Activated naive CD4-positive, alpha-beta T cell treated with anti-CD3 and anti-CD28 coated beads, Interleukin-2, amount 10 ng/mL, durations not matched to agents 7 days and 5 days (primary cell): ENCODE results near the gene LPCAT3.

ENCODE experiments used
- CTCF ChIA-PET: fragments of 350-600 bp; sonication (Branson Sonifier 250); formaldehyde crosslinking; loops from one replicate; lab custom pipeline; 2021; ENCODE audit warnings: antibody characterized with exemption; lab: Charles Lee
- DNase-seq: peaks from one replicate; pipeline ENCODE4 v3.0.0-alpha.2; 2020
- H3K27ac Mint-ChIP-seq: one replicate; pipeline ENCODE4 v1.8.0; 2021; ENCODE audit warnings: mild to moderate bottlenecking, moderate library complexity, mixed read lengths
- H3K27me3 Mint-ChIP-seq: one replicate; pipeline ENCODE4 v1.8.0; 2021; ENCODE audit warnings: mild to moderate bottlenecking, mixed read lengths
- H3K36me3 Mint-ChIP-seq: one replicate; pipeline ENCODE4 v1.8.0; 2021; ENCODE audit warnings: mixed read lengths
- H3K4me1 Mint-ChIP-seq: one replicate; pipeline ENCODE4 v1.8.0; 2021; ENCODE audit warnings: mixed read lengths
- H3K4me3 Mint-ChIP-seq: one replicate; pipeline ENCODE4 v1.8.0; 2021; ENCODE audit warnings: mild to moderate bottlenecking, moderate library complexity, mixed read lengths
- H3K9me3 Mint-ChIP-seq: one replicate; pipeline ENCODE4 v1.8.0; 2021; ENCODE audit warnings: mixed read lengths

LPCAT3 gene

DNA sequence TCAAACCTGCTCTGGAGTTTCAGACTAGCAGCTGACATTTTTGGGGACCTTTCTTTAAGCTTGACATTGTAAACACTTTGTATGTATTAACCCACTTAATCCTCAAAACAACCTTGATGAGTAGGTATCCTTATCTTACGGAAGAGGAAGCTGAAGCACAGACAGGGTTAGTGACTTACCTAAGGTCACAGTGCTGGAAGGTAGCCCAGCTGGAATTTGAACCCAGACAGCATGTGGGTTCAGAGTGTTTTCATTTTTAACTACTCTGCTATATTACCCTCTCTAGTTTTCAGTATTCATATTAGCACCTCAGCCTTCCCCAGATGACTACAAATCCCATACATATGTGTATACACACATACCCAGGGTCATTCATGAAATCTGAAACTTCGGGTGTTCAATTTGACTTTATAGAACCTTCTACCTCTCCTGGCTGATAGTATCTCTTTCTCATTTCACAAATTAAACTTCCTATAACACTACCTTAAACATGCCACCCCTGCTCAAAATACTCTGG, 13.9 kb downstream of the LPCAT3 start:
- H3K27me3 Mint-ChIP-seq = no peaks in the 10 kb centered on the region
- peaks cover 8% of the 10 kb centered on the region for H3K4me1 Mint-ChIP-seq
- no peak for DNase-seq
- peaks cover 21% of the 10 kb centered on the region for H3K36me3 Mint-ChIP-seq
- no peak overlapping the region for H3K27ac Mint-ChIP-seq
- CTCF ChIA-PET = interaction anchor here (1.5 kb wide), 1 partner anchor 14 kb away, joined by 4 read pairs; the partner anchor contains the start of gene LPCAT3
- no peaks in the 10 kb centered on the region for H3K9me3 Mint-ChIP-seq
- no peak overlapping the region for H3K4me3 Mint-ChIP-seq

DNA sequence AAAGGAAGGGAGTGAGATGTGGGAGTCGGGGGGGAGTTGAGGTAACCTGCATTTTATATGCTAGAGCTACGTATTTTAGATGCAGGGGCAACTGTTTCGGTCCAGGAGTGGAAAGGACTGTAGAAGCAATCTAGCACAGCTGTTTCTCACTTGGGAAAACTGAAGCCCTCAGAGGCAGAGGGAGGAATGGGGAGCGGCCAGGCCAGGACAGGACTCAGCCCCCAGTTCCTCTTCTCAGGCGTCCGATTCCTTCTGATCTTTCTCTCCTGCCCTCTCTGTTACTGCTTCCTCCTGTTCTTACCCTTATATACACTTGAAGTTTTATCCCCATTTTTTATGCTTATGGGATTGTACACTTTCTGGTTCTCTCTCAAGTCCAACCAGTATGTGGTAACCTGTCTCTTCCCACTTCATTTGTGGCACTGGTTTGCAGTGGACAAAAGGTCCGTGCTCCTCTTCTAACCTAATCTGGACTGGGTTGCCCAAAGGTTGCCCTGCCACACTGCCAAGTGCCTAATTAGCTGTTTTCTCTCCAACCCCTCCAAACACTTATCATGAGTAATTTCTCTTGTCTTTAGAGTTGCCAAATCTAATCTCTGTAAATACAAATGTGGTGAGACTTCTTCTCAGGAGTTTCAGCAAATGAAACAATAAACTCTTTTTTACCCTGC, 16.2 kb downstream of the LPCAT3 start:
- H3K4me1 Mint-ChIP-seq = no peaks in the 10 kb centered on the region
- no peaks in the 10 kb centered on the region for H3K9me3 Mint-ChIP-seq
- no peak overlapping the region for H3K27ac Mint-ChIP-seq
- H3K36me3 Mint-ChIP-seq = peaks cover 14% of the 10 kb centered on the region
- no peak for DNase-seq
- no peaks in the 10 kb centered on the region for H3K27me3 Mint-ChIP-seq
- H3K4me3 Mint-ChIP-seq = no peak overlapping the region
- CTCF ChIA-PET = interaction anchor here (0.6 kb wide), 1 partner anchor 45 kb away, joined by 3 read pairs; no protein-coding TSS in a partner anchor

DNA sequence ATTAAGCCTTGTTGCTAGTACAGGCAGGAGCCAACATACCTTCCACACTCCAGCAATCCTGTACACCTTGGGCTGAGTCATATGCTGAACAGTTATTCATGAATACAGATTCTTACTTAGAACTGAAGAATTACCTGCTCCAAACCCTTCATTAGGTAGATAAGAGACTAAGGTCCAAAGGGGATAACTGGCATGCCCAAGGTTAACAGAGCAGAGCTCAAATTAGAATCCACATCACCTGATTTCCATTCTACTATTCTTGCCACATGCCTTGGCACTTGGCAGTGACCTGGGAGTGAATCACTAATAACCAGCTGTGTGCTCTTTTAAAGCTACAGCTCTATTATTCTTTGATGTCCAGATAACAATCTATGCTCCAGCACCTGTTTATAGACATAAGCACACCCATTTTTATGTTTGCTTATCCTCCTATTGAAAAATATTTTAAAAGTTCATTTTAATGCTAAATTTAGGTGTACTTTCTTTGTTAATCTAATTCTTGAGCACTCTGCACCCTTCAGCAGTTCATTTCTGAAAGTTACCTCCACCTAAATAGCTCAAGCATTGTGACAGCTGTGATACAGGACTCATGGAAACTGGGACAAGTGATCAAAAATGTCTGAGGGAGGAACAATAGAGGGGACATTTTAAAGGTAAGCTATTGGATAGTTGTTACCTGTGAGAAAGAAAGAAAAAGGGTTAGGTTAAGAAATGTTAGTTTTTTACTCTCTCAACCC, 19.4 kb downstream of the LPCAT3 start:
- H3K4me3 Mint-ChIP-seq = no peak overlapping the region
- CTCF ChIA-PET = interaction anchor here (1.2 kb wide), 1 partner anchor 75 kb away, joined by 3 read pairs; no protein-coding TSS in a partner anchor
- H3K27me3 Mint-ChIP-seq = no peaks in the 10 kb centered on the region
- no peak for DNase-seq
- peaks cover 27% of the 10 kb centered on the region for H3K36me3 Mint-ChIP-seq
- H3K4me1 Mint-ChIP-seq = no peaks in the 10 kb centered on the region
- H3K9me3 Mint-ChIP-seq = no peaks in the 10 kb centered on the region
- no peak overlapping the region for H3K27ac Mint-ChIP-seq

DNA sequence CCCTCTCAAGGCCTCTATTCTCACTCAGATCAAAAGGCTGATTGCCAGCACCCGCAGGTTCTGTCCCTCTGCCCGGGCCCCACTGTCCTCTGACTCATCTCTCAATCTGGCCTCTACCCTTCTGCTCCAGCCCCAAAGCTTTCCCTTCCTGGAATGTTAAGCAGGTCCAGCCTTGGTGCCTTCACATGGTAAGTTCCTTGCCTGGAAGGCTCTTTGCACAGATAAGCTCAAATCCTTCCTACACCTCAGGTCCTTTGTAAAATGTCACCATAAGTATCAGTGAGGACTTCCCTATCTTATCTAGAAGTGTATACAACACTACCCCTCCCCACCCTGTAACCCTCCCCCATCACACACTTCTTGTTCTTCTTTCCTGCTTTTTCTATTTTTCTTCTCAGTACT, 22.2 kb downstream of the LPCAT3 start:
- Mint-ChIP-seq H3K4me1 (no peaks in the 10 kb centered on the region), H3K36me3 (peaks cover 26% of the 10 kb centered on the region), H3K9me3 (no peaks in the 10 kb centered on the region), H3K27ac (no peak overlapping the region), H3K27me3 (no peaks in the 10 kb centered on the region), H3K4me3 (no peak overlapping the region)
- CTCF ChIA-PET = no interaction called here
- DNase-seq = no peak

DNA sequence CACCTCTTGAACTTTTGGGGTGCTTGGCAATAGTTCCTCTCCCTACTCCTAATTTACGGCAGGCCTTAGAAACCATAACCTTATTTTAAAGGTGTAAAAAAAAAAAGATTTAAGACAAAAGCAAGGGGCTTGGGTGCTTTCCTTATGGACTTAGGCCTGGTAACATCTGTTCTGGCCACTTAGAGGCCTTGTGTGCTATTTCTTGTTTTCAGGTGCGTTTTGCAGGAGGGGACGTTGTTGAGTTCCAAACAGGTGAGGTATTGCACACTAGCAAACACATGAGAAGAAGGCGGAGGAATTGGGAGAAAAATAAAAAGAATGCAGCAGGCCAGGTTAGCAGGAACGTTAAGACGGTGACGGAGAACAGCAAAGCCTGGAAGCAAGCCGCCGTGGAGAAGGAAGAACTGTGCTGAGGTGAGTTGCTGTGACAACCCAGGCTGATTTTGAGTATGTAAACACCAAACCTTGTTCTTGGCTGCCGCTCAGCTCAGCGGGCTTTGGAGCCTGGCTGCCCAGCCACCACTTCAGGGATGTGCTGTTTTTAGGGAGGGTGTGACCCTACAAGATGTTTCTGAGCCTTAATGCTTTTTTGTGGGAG, 30.2 kb downstream of the LPCAT3 start:
- CTCF ChIA-PET = interaction anchor here (0.7 kb wide), 1 partner anchor 63 kb away, joined by 3 read pairs; no protein-coding TSS in a partner anchor
- no peaks in the 10 kb centered on the region for H3K9me3 Mint-ChIP-seq
- no peak for DNase-seq
- H3K27me3 Mint-ChIP-seq = no peaks in the 10 kb centered on the region
- no peak overlapping the region for H3K27ac Mint-ChIP-seq
- H3K4me1 Mint-ChIP-seq = no peaks in the 10 kb centered on the region
- H3K4me3 Mint-ChIP-seq = no peak overlapping the region
- H3K36me3 Mint-ChIP-seq = peaks cover 18% of the 10 kb centered on the region

DNA sequence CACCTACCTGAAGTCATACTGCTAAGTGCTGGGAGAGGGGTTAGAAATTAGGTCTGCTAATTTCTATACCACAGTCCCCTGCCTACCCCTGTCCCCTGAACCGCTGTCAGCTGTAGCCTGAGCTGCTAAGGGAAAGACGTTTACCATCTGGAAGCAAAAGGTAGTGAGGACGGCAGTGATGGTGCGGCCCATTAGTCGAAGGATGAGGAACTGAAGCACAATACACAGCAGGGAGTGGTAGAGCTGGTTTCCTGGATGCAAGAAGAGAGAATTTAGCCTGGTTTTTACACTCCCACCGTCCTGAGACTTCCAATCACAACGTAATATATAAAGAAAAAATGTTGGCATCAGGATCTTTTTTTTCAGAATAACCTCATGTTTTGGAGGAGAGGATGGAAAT, 35.7 kb downstream of the LPCAT3 start:
- CTCF ChIA-PET = no interaction called here
- H3K9me3 Mint-ChIP-seq = no peaks in the 10 kb centered on the region

DNA sequence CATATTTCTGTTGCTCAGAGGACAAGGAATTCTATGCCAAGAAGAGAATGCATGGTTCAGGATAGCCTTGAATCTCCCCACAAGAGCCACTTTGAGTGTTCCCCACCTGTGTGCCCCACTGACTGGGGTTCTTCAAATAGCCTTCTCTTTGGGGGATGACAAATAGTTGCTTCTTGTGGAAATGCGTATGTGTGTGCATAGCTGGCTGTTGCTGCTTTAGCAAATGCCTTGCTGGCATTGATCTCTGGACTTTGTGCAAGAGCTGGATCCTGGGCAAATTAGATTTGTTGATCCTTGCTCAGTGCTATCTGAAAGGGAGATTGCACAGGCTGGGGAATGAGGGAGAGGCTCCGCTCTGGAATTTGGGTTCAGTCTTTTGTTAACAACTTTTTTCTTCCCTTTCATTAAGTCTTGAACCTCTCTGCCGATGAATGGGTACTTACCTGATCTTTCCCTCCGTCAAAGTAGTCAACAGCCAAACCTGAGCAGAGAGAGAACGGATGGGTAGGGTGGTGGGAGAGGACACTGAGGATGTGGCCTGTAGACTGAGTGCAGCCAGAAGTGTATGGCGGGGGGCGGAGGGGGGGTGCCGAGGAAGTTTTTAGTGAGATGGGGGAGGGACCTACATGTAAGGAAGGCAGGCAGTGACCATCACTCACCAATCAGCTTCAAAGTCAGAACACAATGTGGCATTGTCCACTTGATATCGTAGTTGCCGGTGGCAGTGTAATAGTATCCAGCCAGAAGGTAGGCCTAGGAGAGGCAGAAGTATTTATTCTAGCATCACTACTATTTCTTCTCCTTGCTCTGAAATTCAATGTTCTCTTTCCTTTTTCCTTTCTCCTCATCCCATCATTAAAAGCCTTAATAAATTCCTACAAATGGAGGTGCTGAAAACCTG, 36.9 kb downstream of the LPCAT3 start:
- no peak overlapping the region for H3K4me3 Mint-ChIP-seq
- H3K4me1 Mint-ChIP-seq = peaks cover 2% of the 10 kb centered on the region
- no peak for DNase-seq
- no peaks in the 10 kb centered on the region for H3K9me3 Mint-ChIP-seq
- no peaks in the 10 kb centered on the region for H3K27me3 Mint-ChIP-seq
- CTCF ChIA-PET = no interaction called here
- H3K27ac Mint-ChIP-seq = no peak overlapping the region
- H3K36me3 Mint-ChIP-seq = peaks cover 32% of the 10 kb centered on the region

More for the DNA sequence above, 35.7 kb downstream of the LPCAT3 start:
- no peak overlapping the region for H3K4me3 Mint-ChIP-seq
- no peak overlapping the region for H3K27ac Mint-ChIP-seq
- no peak for DNase-seq
- peaks cover 26% of the 10 kb centered on the region for H3K36me3 Mint-ChIP-seq
- no peaks in the 10 kb centered on the region for H3K27me3 Mint-ChIP-seq
- H3K4me1 Mint-ChIP-seq = no peaks in the 10 kb centered on the region

DNA sequence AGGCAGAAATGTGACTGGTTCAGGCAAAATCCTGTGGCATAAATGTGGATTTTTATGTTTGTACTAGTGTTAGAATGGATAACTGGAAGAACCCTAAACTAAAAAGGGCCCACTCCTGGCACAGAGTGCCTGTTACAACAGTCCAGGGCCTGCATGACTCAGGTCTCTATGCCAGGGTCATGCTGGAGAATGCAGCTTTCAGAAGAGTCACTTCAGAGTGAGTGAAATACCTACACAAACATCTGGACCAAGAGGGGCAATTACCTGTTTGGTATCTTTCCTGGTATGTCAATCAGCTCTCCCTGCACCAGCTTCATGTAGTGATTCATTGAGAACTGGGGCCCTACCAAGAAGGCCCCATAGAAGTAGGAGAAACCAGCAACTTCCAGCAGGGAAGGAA, 37.5 kb downstream of the LPCAT3 start:
- DNase-seq = no peak
- no peaks in the 10 kb centered on the region for H3K27me3 Mint-ChIP-seq
- no peak overlapping the region for H3K27ac Mint-ChIP-seq
- no peak overlapping the region for H3K4me3 Mint-ChIP-seq
- H3K36me3 Mint-ChIP-seq = peaks cover 36% of the 10 kb centered on the region
- CTCF ChIA-PET = no interaction called here
- no peaks in the 10 kb centered on the region for H3K9me3 Mint-ChIP-seq
- H3K4me1 Mint-ChIP-seq = peaks cover 4% of the 10 kb centered on the region

DNA sequence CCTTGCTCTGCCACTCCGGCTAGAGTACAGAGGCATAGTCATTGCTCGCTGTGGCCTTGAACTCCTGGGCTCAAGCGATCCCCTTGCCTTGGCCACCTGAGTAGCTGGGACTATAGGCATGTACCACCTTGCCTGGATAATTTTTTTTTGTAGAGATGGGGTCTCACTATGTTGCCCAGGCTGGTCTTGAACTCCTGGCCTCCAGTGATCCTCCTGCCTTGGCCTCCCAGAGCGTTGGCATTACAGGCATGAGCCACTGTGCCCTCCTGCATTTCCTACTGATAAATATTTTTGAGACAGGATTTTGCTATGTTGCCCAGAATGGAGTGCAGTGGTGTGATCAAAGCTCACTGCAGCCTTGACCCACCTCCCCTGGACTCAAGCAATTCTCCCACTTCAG, 38.2 kb downstream of the LPCAT3 start:
- Mint-ChIP-seq H3K4me3 (no peak overlapping the region), H3K27ac (peak overlapping the region; percentile 45)
- CTCF ChIA-PET = no interaction called here

DNA sequence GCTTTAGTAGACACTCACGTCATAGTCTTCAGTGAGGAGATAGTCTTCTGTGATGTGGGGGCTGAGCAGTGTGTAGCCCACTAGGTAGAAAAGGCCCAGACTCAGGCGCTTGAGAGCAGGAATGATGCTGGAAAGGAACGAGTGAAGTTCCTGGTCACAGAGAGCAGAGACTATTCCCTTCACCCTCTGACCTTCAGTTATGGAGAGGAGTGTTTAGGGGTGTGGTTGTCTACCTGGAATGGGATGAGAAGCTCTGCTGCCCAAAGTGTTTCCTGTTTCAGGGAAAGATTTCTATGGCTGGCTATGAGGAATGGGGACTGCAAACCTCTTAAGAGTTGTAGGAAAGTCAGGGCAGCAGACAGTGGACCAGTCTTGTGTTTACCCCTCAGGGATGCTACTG, 38.8 kb downstream of the LPCAT3 start:
- CTCF ChIA-PET = no interaction called here
- Mint-ChIP-seq H3K36me3 (peaks cover 39% of the 10 kb centered on the region), H3K27ac (no peak overlapping the region)

More for the DNA sequence above, 38.2 kb downstream of the LPCAT3 start:
- Mint-ChIP-seq H3K27me3 (no peaks in the 10 kb centered on the region), H3K4me1 (peaks cover 10% of the 10 kb centered on the region), H3K9me3 (no peaks in the 10 kb centered on the region), H3K36me3 (peaks cover 36% of the 10 kb centered on the region)
- no peak for DNase-seq

DNA sequence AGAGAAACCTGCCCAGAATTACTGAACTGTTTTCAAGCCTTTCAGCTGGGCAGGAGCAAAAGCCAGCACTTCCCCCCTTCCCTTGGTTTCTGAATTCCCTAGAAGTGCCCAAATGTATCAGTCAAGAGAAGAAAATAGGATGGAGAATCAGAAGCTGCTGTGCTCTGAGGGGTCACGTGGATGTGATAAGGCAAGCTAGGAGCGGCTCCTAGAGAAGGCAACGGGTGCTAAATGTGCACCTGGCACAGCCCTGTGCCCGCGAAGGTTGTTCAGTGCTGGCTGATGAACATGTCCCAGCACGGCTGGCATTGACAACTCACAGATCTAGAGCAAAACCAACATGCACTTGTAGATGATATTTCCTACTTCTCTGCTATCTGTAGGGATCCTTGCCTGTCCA, 39.3 kb downstream of the LPCAT3 start:
- Mint-ChIP-seq H3K9me3 (no peaks in the 10 kb centered on the region), H3K4me3 (no peak overlapping the region), H3K36me3 (peaks cover 41% of the 10 kb centered on the region), H3K27ac (no peak overlapping the region), H3K4me1 (peaks cover 13% of the 10 kb centered on the region), H3K27me3 (no peaks in the 10 kb centered on the region)
- no peak for DNase-seq
- CTCF ChIA-PET = no interaction called here

More for the DNA sequence above, 38.8 kb downstream of the LPCAT3 start:
- peaks cover 11% of the 10 kb centered on the region for H3K4me1 Mint-ChIP-seq
- DNase-seq = no peak
- no peaks in the 10 kb centered on the region for H3K9me3 Mint-ChIP-seq
- H3K27me3 Mint-ChIP-seq = no peaks in the 10 kb centered on the region
- no peak overlapping the region for H3K4me3 Mint-ChIP-seq

DNA sequence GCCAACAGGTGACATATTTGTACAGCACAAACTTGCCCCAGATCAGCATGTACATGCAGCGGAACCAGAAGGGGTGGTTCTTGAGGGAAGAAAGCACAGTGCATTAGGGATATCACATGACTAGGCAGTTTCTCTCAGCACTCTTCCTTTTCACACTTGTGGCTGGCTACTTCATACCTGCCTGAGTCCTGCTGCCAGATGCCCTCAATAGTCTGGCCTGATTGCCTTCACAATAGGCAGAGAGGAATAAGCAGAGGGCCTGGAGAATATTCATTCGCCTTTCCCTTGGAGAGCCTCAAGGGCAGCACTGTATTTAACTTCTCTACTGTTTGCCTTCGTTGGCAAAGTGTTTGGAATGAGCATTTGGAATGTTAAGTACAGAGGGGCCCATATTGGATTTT, 39.7 kb downstream of the LPCAT3 start:
- no peaks in the 10 kb centered on the region for H3K27me3 Mint-ChIP-seq
- CTCF ChIA-PET = no interaction called here
- no peaks in the 10 kb centered on the region for H3K9me3 Mint-ChIP-seq
- peak overlapping the region; percentile 39 for H3K27ac Mint-ChIP-seq
- peaks cover 45% of the 10 kb centered on the region for H3K36me3 Mint-ChIP-seq
- H3K4me1 Mint-ChIP-seq = peaks cover 16% of the 10 kb centered on the region
- H3K4me3 Mint-ChIP-seq = no peak overlapping the region
- DNase-seq = no peak

DNA sequence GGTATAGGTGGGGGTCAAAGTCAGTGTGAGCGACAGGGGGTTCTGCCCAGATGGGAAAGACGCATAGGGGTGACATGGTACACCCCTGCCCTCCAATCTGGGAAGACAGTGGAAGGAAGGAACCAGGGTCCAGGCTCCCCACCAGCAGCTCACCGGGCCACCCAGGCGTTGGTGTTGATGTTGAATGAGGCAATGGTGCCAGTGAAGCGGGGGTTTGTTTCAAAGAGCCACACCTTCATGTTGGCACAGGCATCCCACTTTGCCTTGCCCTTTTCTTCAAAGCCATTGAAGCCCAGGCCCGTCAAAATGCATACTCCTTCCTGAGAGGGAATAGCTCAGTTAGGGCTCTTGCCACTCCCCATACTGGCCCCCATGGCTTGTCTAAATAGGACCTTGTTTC, 40.1 kb downstream of the LPCAT3 start:
- Mint-ChIP-seq H3K27ac (peak overlapping the region; percentile 39), H3K27me3 (no peaks in the 10 kb centered on the region), H3K4me3 (no peak overlapping the region), H3K4me1 (peaks cover 18% of the 10 kb centered on the region), H3K36me3 (peaks cover 42% of the 10 kb centered on the region), H3K9me3 (no peaks in the 10 kb centered on the region)
- DNase-seq = no peak
- CTCF ChIA-PET = no interaction called here

DNA sequence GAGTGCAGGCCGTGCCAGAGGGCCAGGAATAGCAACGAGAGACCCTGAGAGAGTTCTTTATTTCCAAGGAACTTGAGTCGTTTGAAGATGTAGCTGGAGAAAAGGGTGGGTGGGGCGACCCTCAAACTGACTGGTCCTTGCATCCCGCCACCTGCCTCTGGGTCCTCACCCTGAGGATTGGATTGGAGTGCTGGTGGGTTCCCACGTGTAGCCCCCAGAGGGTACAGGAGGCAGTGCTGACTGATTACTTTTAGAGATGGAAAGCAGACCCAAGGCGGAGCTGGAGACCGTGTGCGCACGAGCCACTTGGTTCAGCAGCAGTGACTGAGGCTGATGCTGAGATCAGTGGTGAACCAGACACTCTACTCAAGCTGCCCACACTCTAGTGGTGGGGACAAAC, 40.6 kb downstream of the LPCAT3 start:
- H3K27ac Mint-ChIP-seq = no peak overlapping the region
- peaks cover 39% of the 10 kb centered on the region for H3K36me3 Mint-ChIP-seq
- DNase-seq = no peak
- CTCF ChIA-PET = no interaction called here
- H3K4me3 Mint-ChIP-seq = no peak overlapping the region
- no peaks in the 10 kb centered on the region for H3K27me3 Mint-ChIP-seq
- H3K4me1 Mint-ChIP-seq = peaks cover 23% of the 10 kb centered on the region
- H3K9me3 Mint-ChIP-seq = no peaks in the 10 kb centered on the region
